DND-41 (cell line): ENCODE results near the gene SUMF1.

ENCODE experiments used
- ATAC-seq: fragments of 200-7000 bp; cut with Tn5 transposase; 3 replicates; pipeline ENCODE4 v1.9.1; 2021; ENCODE audit warnings: low read depth; ENCODE audit not compliant: insufficient read depth
- DNase-seq: peaks from one replicate; pipeline ENCODE4 v3.0.0-alpha.2; 2020
- H2AFZ ChIP-seq: 2 replicates; pipeline ENCODE4 v1.6.0; 2012; ENCODE audit warnings: low read depth, low read length
- H3K27ac ChIP-seq: 2 replicates; pipeline ENCODE4 v1.5.1; 2012; ENCODE audit warnings: low read length, inconsistent platforms
- H3K27me3 ChIP-seq: fragments of 200-600 bp; sonication (generic); 2 replicates; pipeline ENCODE4 v1.6.0; 2012; ENCODE audit warnings: low read length, mild to moderate bottlenecking, inconsistent platforms; ENCODE audit not compliant: insufficient read depth, poor library complexity
- H3K36me3 ChIP-seq: 2 replicates; pipeline ENCODE4 v1.5.1; 2012; ENCODE audit warnings: low read length, inconsistent platforms; ENCODE audit not compliant: insufficient read depth
- H3K4me1 ChIP-seq: 2 replicates; pipeline ENCODE4 v1.5.1; 2012; ENCODE audit warnings: mild to moderate bottlenecking, low read length; ENCODE audit not compliant: insufficient read depth
- H3K4me2 ChIP-seq: 2 replicates; pipeline ENCODE4 v1.6.0; 2012; ENCODE audit warnings: mild to moderate bottlenecking, moderate library complexity, low read length, inconsistent platforms; ENCODE audit not compliant: insufficient read depth
- H3K4me3 ChIP-seq, 2 experiments: fragments of 200-600 bp in 1 of 2; shearing (Covaris generic) in 1 of 2; 2 replicates each; pipeline ENCODE4 v1.5.1; 2012 to 2016; ENCODE audit warnings: inconsistent platforms in 2 of 2, low read length in 2 of 2, mild to moderate bottlenecking in 2 of 2, low read depth in 1 of 2, moderate library complexity in 1 of 2
- H3K79me2 ChIP-seq: 2 replicates; pipeline ENCODE4 v1.6.0; 2012; ENCODE audit warnings: low read length, inconsistent platforms; ENCODE audit not compliant: insufficient read depth
- H3K9ac ChIP-seq: 2 replicates; pipeline ENCODE4 v1.6.0; 2012; ENCODE audit warnings: low read depth, mild to moderate bottlenecking, inconsistent platforms, low read length, moderate library complexity
- H3K9me3 ChIP-seq: 2 replicates; pipeline ENCODE4 v1.5.1; 2012; ENCODE audit warnings: low read length, moderate library complexity, mild to moderate bottlenecking, inconsistent platforms; ENCODE audit not compliant: insufficient read depth, severe bottlenecking
- H4K20me1 ChIP-seq: 2 replicates; pipeline ENCODE4 v1.6.0; 2012; ENCODE audit warnings: low read length; ENCODE audit not compliant: insufficient read depth
- EZH2 ChIP-seq: IDR thresholded peaks from 3 replicates; pipeline ENCODE4 v1.6.1; 2012; ENCODE audit warnings: borderline replicate concordance, low read depth, mild to moderate bottlenecking, moderate library complexity, low read length, inconsistent platforms; ENCODE audit not compliant: severe bottlenecking
- TF ChIP-seq, protein P1 (sequence below): IDR thresholded peaks from 2 replicates; pipeline ENCODE4 v1.5.1; 2012; ENCODE audit warnings: borderline replicate concordance, low read length, moderate library complexity, mild to moderate bottlenecking; ENCODE audit not compliant: poor library complexity, severe bottlenecking; ENCODE audit errors: extremely low read depth

The SUMF1 gene

DNA sequence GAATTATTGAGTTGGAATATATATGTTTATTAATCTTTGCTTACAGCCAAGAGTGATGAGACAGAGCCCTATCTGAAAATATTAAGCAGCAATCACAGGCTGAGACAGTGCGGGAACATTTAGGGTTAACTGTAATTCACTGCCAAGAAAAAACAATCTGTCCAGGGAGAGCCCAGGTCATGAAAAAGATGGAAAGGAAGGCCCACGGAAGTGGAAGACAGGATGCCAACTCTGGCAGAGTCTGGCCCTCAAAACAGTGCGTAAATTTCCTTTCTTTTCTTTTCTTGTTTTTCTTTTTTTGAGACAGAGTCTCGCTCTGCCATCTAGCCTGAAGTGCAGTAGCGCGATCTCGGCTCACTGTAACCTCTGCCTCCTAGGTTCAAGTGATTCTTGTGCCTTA lies 67.6 kb downstream of the SUMF1 start:
- Histone ChIP-seq H4K20me1 (no peaks in the 10 kb centered on the region), H3K36me3 (0 out of 2 replicates have a peak, but pooled peaks cover 4% of the 10 kb centered on the region), H2AFZ (no peak overlapping the region), H3K4me2 (no peak overlapping the region), H3K9me3 (no peaks in the 10 kb centered on the region), H3K79me2 (no peaks in the 10 kb centered on the region), H3K4me1 (0 out of 2 replicates have a peak, but pooled peaks cover 2% of the 10 kb centered on the region), H3K27me3 (no peaks in the 10 kb centered on the region), H3K4me3 (no peak overlapping the region), H3K27ac (no peak overlapping the region), H3K9ac (no peak overlapping the region)
- DNase-seq (no peak), ATAC-seq (no peak)
- TF ChIP-seq, protein P1, sequence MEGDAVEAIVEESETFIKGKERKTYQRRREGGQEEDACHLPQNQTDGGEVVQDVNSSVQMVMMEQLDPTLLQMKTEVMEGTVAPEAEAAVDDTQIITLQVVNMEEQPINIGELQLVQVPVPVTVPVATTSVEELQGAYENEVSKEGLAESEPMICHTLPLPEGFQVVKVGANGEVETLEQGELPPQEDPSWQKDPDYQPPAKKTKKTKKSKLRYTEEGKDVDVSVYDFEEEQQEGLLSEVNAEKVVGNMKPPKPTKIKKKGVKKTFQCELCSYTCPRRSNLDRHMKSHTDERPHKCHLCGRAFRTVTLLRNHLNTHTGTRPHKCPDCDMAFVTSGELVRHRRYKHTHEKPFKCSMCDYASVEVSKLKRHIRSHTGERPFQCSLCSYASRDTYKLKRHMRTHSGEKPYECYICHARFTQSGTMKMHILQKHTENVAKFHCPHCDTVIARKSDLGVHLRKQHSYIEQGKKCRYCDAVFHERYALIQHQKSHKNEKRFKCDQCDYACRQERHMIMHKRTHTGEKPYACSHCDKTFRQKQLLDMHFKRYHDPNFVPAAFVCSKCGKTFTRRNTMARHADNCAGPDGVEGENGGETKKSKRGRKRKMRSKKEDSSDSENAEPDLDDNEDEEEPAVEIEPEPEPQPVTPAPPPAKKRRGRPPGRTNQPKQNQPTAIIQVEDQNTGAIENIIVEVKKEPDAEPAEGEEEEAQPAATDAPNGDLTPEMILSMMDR, result no peak
- no peak for TF ChIP-seq EZH2

DNA sequence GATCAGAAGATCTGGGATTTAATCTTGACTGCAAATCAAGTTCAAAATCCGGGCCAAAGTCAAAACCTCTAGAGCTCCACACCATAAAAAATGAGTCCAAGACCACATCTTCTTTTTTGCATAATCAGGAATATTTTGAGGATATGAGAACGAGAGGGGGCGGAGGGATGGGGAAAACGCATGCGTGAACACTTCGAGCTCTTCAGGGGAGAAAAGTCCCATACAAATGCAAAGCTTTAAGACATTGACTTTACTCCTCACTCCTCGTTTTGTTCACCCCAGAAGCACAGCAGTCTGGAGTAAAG lies 68.2 kb downstream of the SUMF1 start:
- Histone ChIP-seq H2AFZ (no peak overlapping the region), H3K9me3 (no peaks in the 10 kb centered on the region), H3K36me3 (0 out of 2 replicates have a peak, but pooled peaks cover 4% of the 10 kb centered on the region), H4K20me1 (no peaks in the 10 kb centered on the region), H3K4me1 (peaks cover 7% of the 10 kb centered on the region; the same call in 1 of the 2 replicates), H3K27ac (no peak overlapping the region), H3K4me2 (no peak overlapping the region), H3K27me3 (no peaks in the 10 kb centered on the region), H3K79me2 (no peaks in the 10 kb centered on the region), H3K9ac (no peak overlapping the region), H3K4me3 (no peak overlapping the region)
- no peak for ATAC-seq
- TF ChIP-seq, protein P1, result no peak
- no peak for TF ChIP-seq EZH2
- no peak for DNase-seq

DNA sequence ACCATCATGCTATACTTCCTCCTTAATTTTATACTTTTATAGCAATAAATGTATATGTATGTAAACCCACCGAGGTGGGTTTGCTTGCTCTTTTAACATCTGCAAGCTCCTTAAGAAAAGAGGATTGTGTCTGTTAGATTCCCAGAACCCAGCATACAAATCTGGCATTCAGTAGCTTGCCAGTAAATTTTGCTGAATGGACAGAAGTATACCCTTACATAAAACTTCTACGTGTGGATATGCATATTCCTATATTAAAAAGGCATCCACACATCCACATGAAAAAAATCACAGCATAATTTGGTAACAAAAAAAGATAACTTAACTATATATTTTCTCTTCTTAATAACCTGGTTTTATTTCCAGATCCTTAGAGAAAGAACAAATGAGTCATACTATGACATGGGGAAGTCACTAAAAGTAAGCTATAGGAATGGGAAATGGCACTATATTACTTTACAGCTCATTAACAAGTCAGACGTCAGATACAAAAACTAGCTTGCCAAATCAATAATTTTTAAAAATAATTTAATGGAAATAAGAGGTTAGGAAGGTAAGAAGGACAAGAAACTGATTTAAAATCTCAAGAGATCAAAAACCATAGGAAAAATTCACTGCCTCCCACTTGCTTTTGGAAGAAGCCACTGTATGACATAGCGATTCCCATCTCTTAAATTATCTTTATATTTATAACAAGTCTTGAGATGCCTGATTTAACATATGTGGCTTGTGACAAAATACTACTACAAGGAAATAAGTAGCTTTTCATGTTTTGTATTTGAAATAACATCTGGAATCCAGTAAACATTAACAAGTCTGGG lies 68.7 kb downstream of the SUMF1 start:
- Histone ChIP-seq H2AFZ (no peak overlapping the region), H3K4me1 (peaks cover 7% of the 10 kb centered on the region; the same call in 1 of the 2 replicates), H3K9ac (no peak overlapping the region), H4K20me1 (no peaks in the 10 kb centered on the region), H3K36me3 (0 out of 2 replicates have a peak, but pooled peaks cover 4% of the 10 kb centered on the region), H3K4me3 (no peak overlapping the region), H3K79me2 (no peaks in the 10 kb centered on the region), H3K4me2 (no peak overlapping the region), H3K27me3 (no peaks in the 10 kb centered on the region), H3K27ac (no peak overlapping the region), H3K9me3 (no peaks in the 10 kb centered on the region)
- DNase-seq, result no peak
- no peak for TF ChIP-seq EZH2
- TF ChIP-seq, protein P1, result no peak
- no peak for ATAC-seq
